OCI-LY3 (cell line): ENCODE results near the gene MTFR2.

Source experiments
- EZH2phosphoT487 ChIP-seq: fragments of 200-600 bp; shearing (Covaris generic); IDR thresholded peaks from 2 replicates; pipeline ENCODE4 v1.6.1; 2018; ENCODE audit warnings: antibody characterized with exemption, mixed run types, low read depth
- TF ChIP-seq, protein P1 (sequence below): fragments of 200-600, 300-600 bp; sonication (generic); IDR thresholded peaks from 2 replicates; pipeline ENCODE4 v1.5.1; 2014; ENCODE audit warnings: antibody characterized with exemption, low read length, low read depth

DNA sequence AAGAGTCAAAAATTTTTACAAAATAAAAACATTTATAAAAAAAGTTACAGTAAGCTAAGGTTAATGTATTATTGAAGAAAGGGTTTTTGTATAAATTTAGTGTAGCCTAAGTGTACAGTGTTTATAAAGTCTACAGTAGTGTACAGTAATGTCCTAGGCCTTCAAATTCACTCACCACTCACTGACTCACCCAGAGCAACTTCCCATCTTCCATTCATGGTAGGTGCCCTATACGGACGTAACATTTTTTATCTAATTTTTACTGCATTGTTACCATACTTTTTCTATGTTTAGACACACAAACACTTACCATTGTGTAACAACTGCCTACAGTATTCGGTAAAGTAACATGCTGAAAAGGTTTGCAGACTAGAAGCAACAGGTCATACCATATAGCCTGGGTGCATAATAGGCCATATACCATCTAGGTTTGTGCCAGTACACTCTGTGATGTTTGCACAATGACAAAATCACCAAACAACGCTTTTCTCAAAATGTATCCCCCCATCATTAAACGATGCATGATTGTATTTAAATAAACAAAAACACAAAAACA is 6.0 kb downstream of the MTFR2 start:
- TF ChIP-seq, protein P1, sequence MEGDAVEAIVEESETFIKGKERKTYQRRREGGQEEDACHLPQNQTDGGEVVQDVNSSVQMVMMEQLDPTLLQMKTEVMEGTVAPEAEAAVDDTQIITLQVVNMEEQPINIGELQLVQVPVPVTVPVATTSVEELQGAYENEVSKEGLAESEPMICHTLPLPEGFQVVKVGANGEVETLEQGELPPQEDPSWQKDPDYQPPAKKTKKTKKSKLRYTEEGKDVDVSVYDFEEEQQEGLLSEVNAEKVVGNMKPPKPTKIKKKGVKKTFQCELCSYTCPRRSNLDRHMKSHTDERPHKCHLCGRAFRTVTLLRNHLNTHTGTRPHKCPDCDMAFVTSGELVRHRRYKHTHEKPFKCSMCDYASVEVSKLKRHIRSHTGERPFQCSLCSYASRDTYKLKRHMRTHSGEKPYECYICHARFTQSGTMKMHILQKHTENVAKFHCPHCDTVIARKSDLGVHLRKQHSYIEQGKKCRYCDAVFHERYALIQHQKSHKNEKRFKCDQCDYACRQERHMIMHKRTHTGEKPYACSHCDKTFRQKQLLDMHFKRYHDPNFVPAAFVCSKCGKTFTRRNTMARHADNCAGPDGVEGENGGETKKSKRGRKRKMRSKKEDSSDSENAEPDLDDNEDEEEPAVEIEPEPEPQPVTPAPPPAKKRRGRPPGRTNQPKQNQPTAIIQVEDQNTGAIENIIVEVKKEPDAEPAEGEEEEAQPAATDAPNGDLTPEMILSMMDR: no peak
- no peak for TF ChIP-seq EZH2phosphoT487
